ENCODE results near the gene CACNA1C. TPM values are rescaled to one million over a fixed set of nuclear protein-coding genes. Genes with fewer than 3 reads are reported as not detected.
A peak's percentile ranks its signal among the peaks of the same experiment; 100 is the strongest.

Gene CACNA1C
- total RNA-seq, 6 donors from 2014 or later: 5.2 to 45.1 (median 8.8) TPM

- Histone ChIP-seq H3K4me1 (peaks cover 0 to 14% (median 11%) of the 10 kb centered on the region in 4 donors), H3K9me3 (no peaks in the 10 kb centered on the region), H3K27ac (no peak overlapping the region), H3K4me3 (no peak overlapping the region), H3K36me3 (no peaks in the 10 kb centered on the region), H3K27me3 (no peaks in the 10 kb centered on the region)
- WGBS, 2 donors: 89 to 95% methylated on average over 2 of the region's 2 CpGs
- no peak for ATAC-seq (ENCODE audit: low FRiP score in 2 of 2)
- DNase-seq: no peak
- TF ChIP-seq CTCF (IDR thresholded peaks at IDR 0.05) (no peak), POLR2A (IDR thresholded peaks at IDR 0.05) (no peak), EP300 (IDR thresholded peaks at IDR 0.05) (no peak), POLR2AphosphoS5 (IDR thresholded peaks at IDR 0.05) (no peak)
These were observed 209.7 kb downstream of the CACNA1C start for GRCh38 chr12:2262449-2262848.

GRCh38 chr12:2263901-2264300, 211.1 kb downstream of the CACNA1C start:
- H3K9me3 ChIP-seq: no peaks in the 10 kb centered on the region
- DNase-seq (no peak), ATAC-seq (ENCODE audit: low FRiP score in 2 of 2) (no peak)
- H3K36me3 ChIP-seq: no peaks in the 10 kb centered on the region
- H3K4me1 ChIP-seq: peaks cover 0 to 13% (median 10%) of the 10 kb centered on the region in 4 donors
- WGBS, 2 donors: 79 to 80% methylated on average over 3 to 4 of the region's 4 CpGs
- H3K4me3 ChIP-seq: no peak overlapping the region
- H3K27ac ChIP-seq: peak overlapping the region in 2 of 4 donors; percentile 51 to 53
- H3K27me3 ChIP-seq: no peaks in the 10 kb centered on the region
- TF ChIP-seq POLR2AphosphoS5 (IDR thresholded peaks at IDR 0.05) (no peak), POLR2A (IDR thresholded peaks at IDR 0.05) (no peak), CTCF (IDR thresholded peaks at IDR 0.05) (no peak), EP300 (IDR thresholded peaks at IDR 0.05) (no peak)

GRCh38 chr12:2264651-2265232, 212.0 kb downstream of the CACNA1C start:
- DNase-seq (no peak), ATAC-seq (ENCODE audit: low FRiP score in 2 of 2) (peak in 1 of 2 donors; percentile 88)
- H3K36me3 ChIP-seq: no peaks in the 10 kb centered on the region
- H3K27ac ChIP-seq: peak overlapping the region; percentile 32 to 53 (median 48)
- TF ChIP-seq CTCF (IDR thresholded peaks at IDR 0.05) (no peak), EP300 (IDR thresholded peaks at IDR 0.05) (no peak), POLR2AphosphoS5 (IDR thresholded peaks at IDR 0.05) (peak; percentile 24 to 32), POLR2A (IDR thresholded peaks at IDR 0.05) (no peak)
- no peaks in the 10 kb centered on the region for H3K9me3 ChIP-seq
- no peak overlapping the region for H3K4me3 ChIP-seq
- WGBS, 2 donors: 62 to 70% methylated on average over 5 to 6 of the region's 6 CpGs
- peaks cover 0 to 9% (median 2%) of the 10 kb centered on the region in 4 donors for H3K4me1 ChIP-seq
- H3K27me3 ChIP-seq: no peaks in the 10 kb centered on the region

- DNase-seq (no peak), ATAC-seq (ENCODE audit: low FRiP score in 2 of 2) (no peak)
- TF ChIP-seq POLR2AphosphoS5 (IDR thresholded peaks at IDR 0.05): no peak
- no peak for TF ChIP-seq CTCF (IDR thresholded peaks at IDR 0.05)
- TF ChIP-seq POLR2A (IDR thresholded peaks at IDR 0.05): no peak
- TF ChIP-seq EP300 (IDR thresholded peaks at IDR 0.05): no peak
- no peaks in the 10 kb centered on the region for H3K27me3 ChIP-seq
- 79 to 82% methylated on average over 8 to 9 of the region's 9 CpGs for WGBS, 2 donors
- no peak overlapping the region for H3K27ac ChIP-seq
- no peaks in the 10 kb centered on the region for H3K36me3 ChIP-seq
- no peaks in the 10 kb centered on the region for H3K9me3 ChIP-seq
- H3K4me1 ChIP-seq: peaks cover 0 to 9% (median 0%) of the 10 kb centered on the region in 4 donors
- no peak overlapping the region for H3K4me3 ChIP-seq
These were observed 212.8 kb downstream of the CACNA1C start for GRCh38 chr12:2265461-2266167.

All from upper lobe of left lung (tissue), 6 donors.